Neural cell (in vitro differentiated cells): ENCODE measurements around the gene CCDC127. TPM values are rescaled to one million over a fixed set of nuclear protein-coding genes. Genes with fewer than 3 reads are reported as not detected.
"Not testable (repeated sequence)": the region's sequence is repeated elsewhere in the genome, so short reads cannot be mapped to it uniquely, and the experiment has no call there.

ENCODE experiments used
- H2AFZ ChIP-seq: fragments of 200-600, 300-800 bp; sonication (generic), shearing (Covaris generic); 2 replicates; pipeline ENCODE4 v1.6.0; 2014; ENCODE audit warnings: low read depth, mild to moderate bottlenecking, antibody characterized with exemption, low read length, moderate library complexity
- H3F3A ChIP-seq: fragments of 200-600 bp; shearing (Covaris generic); 2 replicates; pipeline ENCODE4 v1.6.1; 2016; ENCODE audit warnings: mild to moderate bottlenecking, moderate library complexity, mixed read lengths, antibody characterized with exemption, low read length; ENCODE audit not compliant: insufficient read depth, poor library complexity, severe bottlenecking
- H3K27ac ChIP-seq: fragments of 200-600, 300-800 bp; sonication (generic), shearing (Covaris generic); 2 replicates; pipeline ENCODE4 v1.5.1; 2014; ENCODE audit warnings: mild to moderate bottlenecking, low read length, moderate library complexity
- H3K27me3 ChIP-seq: fragments of 300-800, 200-600 bp; sonication (generic), shearing (Covaris generic); 2 replicates; pipeline ENCODE4 v1.6.0; 2014; ENCODE audit warnings: mild to moderate bottlenecking, low read depth, low read length, moderate library complexity; ENCODE audit not compliant: insufficient read depth
- H3K36me3 ChIP-seq: fragments of 300-800, 200-600 bp; sonication (generic), shearing (Covaris generic); 2 replicates; pipeline ENCODE4 v1.5.1; 2014; ENCODE audit warnings: mild to moderate bottlenecking, antibody characterized with exemption, low read length, moderate library complexity; ENCODE audit not compliant: insufficient read depth
- H3K4me2 ChIP-seq: fragments of 300-800, 200-600 bp; sonication (generic), shearing (Covaris generic); 2 replicates; pipeline ENCODE4 v1.6.0; 2014; ENCODE audit warnings: mild to moderate bottlenecking, low read length
- H3K4me3 ChIP-seq: fragments of 300-800, 200-600 bp; sonication (generic), shearing (Covaris generic); 2 replicates; pipeline ENCODE4 v1.5.1; 2014; ENCODE audit warnings: mild to moderate bottlenecking, low read length, moderate library complexity
- H3K79me2 ChIP-seq: fragments of 200-600 bp; shearing (Covaris generic); replicated peaks from 2 replicates; pipeline ENCODE4 v1.6.0; 2014; ENCODE audit warnings: mild to moderate bottlenecking, low read length, moderate library complexity; ENCODE audit not compliant: insufficient read depth
- H3K9ac ChIP-seq: fragments of 300-800, 200-600 bp; sonication (generic), shearing (Covaris generic); 2 replicates; pipeline ENCODE4 v1.6.1; 2016; ENCODE audit warnings: mild to moderate bottlenecking, low read length, mixed read lengths
- H3K9me2 ChIP-seq: fragments of 200-600 bp; shearing (Covaris generic); 2 replicates; pipeline ENCODE4 v1.6.1; 2016; ENCODE audit warnings: mild to moderate bottlenecking, low read length, mixed read lengths; ENCODE audit not compliant: insufficient read depth
- H3K9me3 ChIP-seq: fragments of 200-600, 300-800 bp; sonication (generic), shearing (Covaris generic); 2 replicates; pipeline ENCODE4 v1.6.1; 2016; ENCODE audit warnings: mild to moderate bottlenecking, mixed run types, low read length, moderate library complexity, mixed read lengths
- H4K20me1 ChIP-seq: fragments of 200-600 bp; shearing (Covaris generic); 2 replicates; pipeline ENCODE4 v1.6.1; 2016; ENCODE audit warnings: mild to moderate bottlenecking, mixed run types; ENCODE audit not compliant: insufficient read depth
- CTCF ChIP-seq: fragments of 450-650 bp; IDR thresholded peaks from 2 replicates; pipeline ENCODE4 v1.5.1; 2014; ENCODE audit warnings: antibody characterized with exemption, mild to moderate bottlenecking, moderate library complexity; ENCODE audit not compliant: poor library complexity, severe bottlenecking
- EP300 ChIP-seq: fragments of 450-650 bp; conservative IDR thresholded peaks from 2 replicates; pipeline ENCODE4 v1.6.1; 2014; ENCODE audit warnings: antibody characterized with exemption, mild to moderate bottlenecking, moderate library complexity; ENCODE audit not compliant: poor library complexity, severe bottlenecking
- EZH2 ChIP-seq: fragments of 200-600, 300-800 bp; shearing (Covaris generic), sonication (generic); IDR thresholded peaks from 2 replicates; pipeline ENCODE4 v1.6.1; 2014; ENCODE audit warnings: antibody characterized with exemption, low read length, borderline replicate concordance, mild to moderate bottlenecking; ENCODE audit not compliant: insufficient read depth, poor library complexity, severe bottlenecking
- MXI1 ChIP-seq: fragments of 450-650 bp; conservative IDR thresholded peaks from 2 replicates; pipeline ENCODE4 v1.6.1; 2014; ENCODE audit warnings: antibody characterized with exemption, mild to moderate bottlenecking; ENCODE audit not compliant: poor library complexity, severe bottlenecking
- POLR2AphosphoS5 ChIP-seq: IDR thresholded peaks from 2 replicates; pipeline ENCODE4 v1.6.1; 2012
- RAD21 ChIP-seq: fragments of 450-650 bp; conservative IDR thresholded peaks from 2 replicates; pipeline ENCODE4 v1.6.1; 2014; ENCODE audit warnings: antibody characterized with exemption, mild to moderate bottlenecking, moderate library complexity
- REST ChIP-seq: IDR thresholded peaks from 2 replicates; pipeline ENCODE4 v1.6.1; 2012; ENCODE audit warnings: borderline replicate concordance
- SMC3 ChIP-seq: fragments of 450-650 bp; conservative IDR thresholded peaks from 2 replicates; pipeline ENCODE4 v1.6.1; 2014; ENCODE audit warnings: antibody characterized with exemption, mild to moderate bottlenecking, moderate library complexity; ENCODE audit not compliant: poor library complexity
- TAF1 ChIP-seq: IDR thresholded peaks from 2 replicates; pipeline ENCODE4 v1.6.1; 2012; ENCODE audit warnings: low read depth
- polyA plus RNA-seq: library from polyadenylated mRNA; depleted of rRNA; stranded (reverse); fragments of >200 nt; gene quantifications from 2 replicates; pipeline ENCODE4 v1.2.3, GENCODE V29; 2014

Gene CCDC127
- polyA plus RNA-seq, 1 donor from 2014 or later = 5.4 TPM

GRCh38 chr5:167511-167910, 50.4 kb downstream of the CCDC127 start:
- Histone ChIP-seq H3K4me2 (no peak overlapping the region), H2AFZ (no peak overlapping the region), H3K79me2 (no peaks in the 10 kb centered on the region), H3F3A (no peaks in the 10 kb centered on the region), H3K9me2 (no peaks in the 10 kb centered on the region), H3K4me3 (no peak overlapping the region), H3K36me3 (no peaks in the 10 kb centered on the region), H3K27ac (no peak overlapping the region), H3K9ac (no peak overlapping the region), H4K20me1 (no peaks in the 10 kb centered on the region), H3K27me3 (no peaks in the 10 kb centered on the region), H3K9me3 (no peaks in the 10 kb centered on the region)
- TF ChIP-seq EZH2 = no peak

- Histone ChIP-seq H3K27ac (no peak overlapping the region), H3K79me2 (no peaks in the 10 kb centered on the region), H3K27me3 (no peaks in the 10 kb centered on the region), H4K20me1 (no peaks in the 10 kb centered on the region), H3K4me2 (no peak overlapping the region), H3K4me3 (no peak overlapping the region), H3K9me3 (no peaks in the 10 kb centered on the region), H3K36me3 (no peaks in the 10 kb centered on the region), H3K9ac (no peak overlapping the region), H2AFZ (no peak overlapping the region), H3K9me2 (no peaks in the 10 kb centered on the region), H3F3A (no peaks in the 10 kb centered on the region)
- no peak for TF ChIP-seq POLR2AphosphoS5
- no peak for TF ChIP-seq CTCF
- no peak for TF ChIP-seq EZH2
- TF ChIP-seq RAD21 = no peak
- no peak for TF ChIP-seq TAF1
- no peak for TF ChIP-seq SMC3
- no peak for TF ChIP-seq REST
- no peak for TF ChIP-seq EP300
- no peak for TF ChIP-seq MXI1
Observed at GRCh38 chr5:166441-167372, 51.2 kb downstream of the CCDC127 start.

GRCh38 chr5:164783-165182, 53.2 kb downstream of the CCDC127 start:
- H3K4me3 ChIP-seq, H3K4me2 ChIP-seq, H3K9me2 ChIP-seq, H3K27me3 ChIP-seq, H3K9me3 ChIP-seq, H3K9ac ChIP-seq, H3K27ac ChIP-seq, H3K79me2 ChIP-seq, H3K36me3 ChIP-seq, H4K20me1 ChIP-seq, H3F3A ChIP-seq, H2AFZ ChIP-seq: not testable (repeated sequence)
